Activated CD8-positive, alpha-beta T cell treated with anti-CD3 and anti-CD28 coated beads, Interleukin-2, amount 10 ng/mL, durations not matched to agents 7 days and 5 days (primary cell): ENCODE measurements around the gene KLHL7. TPM values are rescaled to one million over a fixed set of nuclear protein-coding genes. Genes with fewer than 3 reads are reported as not detected.
A peak's percentile ranks its signal among the peaks of the same experiment; 100 is the strongest.

ENCODE experiments used
- ATAC-seq: fragments of 150-1000 bp; cut with Tn5 transposase; one replicate; pipeline ENCODE4 v1.10.0; 2021; ENCODE audit warnings: moderate library complexity
- CTCF ChIA-PET: fragments of 350-600 bp; sonication (Branson Sonifier 250); formaldehyde crosslinking; loops from one replicate; lab custom pipeline; 2021; ENCODE audit warnings: antibody characterized with exemption; lab: Charles Lee
- POLR2A ChIA-PET: fragments of 350-600 bp; sonication (Branson Sonifier 250); formaldehyde crosslinking; loops from one replicate; lab custom pipeline; 2021; ENCODE audit warnings: antibody characterized with exemption; lab: Charles Lee
- DNase-seq: peaks from one replicate; pipeline ENCODE4 v3.0.0-alpha.2; 2020
- H3K27ac Mint-ChIP-seq: one replicate; pipeline ENCODE4 v1.8.0; 2021; ENCODE audit warnings: mild to moderate bottlenecking, mixed read lengths
- H3K27me3 Mint-ChIP-seq: one replicate; pipeline ENCODE4 v1.8.0; 2021; ENCODE audit warnings: low read depth, mixed read lengths
- H3K36me3 Mint-ChIP-seq: one replicate; pipeline ENCODE4 v1.8.0; 2021; ENCODE audit warnings: low read depth, mixed read lengths
- H3K4me1 Mint-ChIP-seq: one replicate; pipeline ENCODE4 v1.8.0; 2021; ENCODE audit warnings: low read depth, mixed read lengths
- H3K4me3 Mint-ChIP-seq: one replicate; pipeline ENCODE4 v1.8.0; 2021; ENCODE audit warnings: mild to moderate bottlenecking, mixed read lengths
- H3K9me3 Mint-ChIP-seq: one replicate; pipeline ENCODE4 v1.8.0; 2022; ENCODE audit warnings: mixed read lengths; ENCODE audit not compliant: insufficient read depth
- total RNA-seq, 2 experiments: library from RNA; stranded (reverse); gene quantifications; one replicate each; pipeline ENCODE4 v1.2.3, GENCODE V29; 2021

Gene KLHL7
- total RNA-seq, 2 experiments from 2014 or later = 20.3 to 23.0 TPM

DNA sequence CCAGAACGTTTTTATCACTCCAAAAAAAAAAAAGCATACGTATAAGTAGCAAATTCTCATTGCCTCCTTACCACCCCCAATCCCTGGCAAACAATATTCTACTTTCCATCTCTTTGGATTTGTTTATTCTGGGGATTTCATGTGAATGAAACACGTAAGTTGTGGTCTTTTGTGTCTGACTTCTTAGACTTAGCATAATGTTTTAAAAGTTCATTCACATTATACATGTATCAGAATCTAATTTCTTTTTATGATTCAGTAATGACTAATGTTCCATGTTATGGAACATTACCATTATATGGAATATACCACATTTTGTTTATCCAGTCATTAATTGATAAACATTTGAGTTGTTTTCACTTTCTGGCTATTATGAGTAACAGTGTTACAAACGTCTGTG lies 12.5 kb upstream of the KLHL7 start:
- no peaks in the 10 kb centered on the region for H3K27me3 Mint-ChIP-seq
- POLR2A ChIA-PET = interaction anchor here (1.0 kb wide), 1 partner anchor 12 kb away, joined by 3 read pairs; the partner anchor contains the start of gene KLHL7
- no peak overlapping the region for H3K27ac Mint-ChIP-seq
- H3K36me3 Mint-ChIP-seq = no peaks in the 10 kb centered on the region
- no peaks in the 10 kb centered on the region for H3K4me1 Mint-ChIP-seq
- DNase-seq (no peak), ATAC-seq (no peak)
- H3K9me3 Mint-ChIP-seq = peaks cover 3% of the 10 kb centered on the region
- CTCF ChIA-PET = no interaction called here
- no peak overlapping the region for H3K4me3 Mint-ChIP-seq

DNA sequence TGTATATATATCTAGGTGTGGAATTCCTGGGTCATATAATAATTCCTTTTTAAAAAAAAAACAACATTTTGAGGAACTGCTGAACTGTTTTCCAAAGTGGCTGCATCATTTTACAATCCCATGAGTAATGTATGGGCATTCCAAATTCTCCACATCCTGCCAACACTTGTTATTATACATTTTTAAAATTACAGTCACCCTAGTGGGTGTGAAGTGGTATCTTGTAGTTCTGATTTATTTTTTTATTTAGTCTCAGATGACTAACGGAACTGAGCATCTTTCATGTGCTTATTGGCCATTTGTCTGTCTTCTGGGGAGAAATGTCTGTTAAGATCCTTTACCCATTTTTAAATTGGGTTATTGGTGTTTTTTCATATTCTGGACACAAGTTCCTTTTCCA lies 12.0 kb upstream of the KLHL7 start:
- DNase-seq (no peak), ATAC-seq (no peak)
- Mint-ChIP-seq H3K4me1 (no peaks in the 10 kb centered on the region), H3K36me3 (no peaks in the 10 kb centered on the region), H3K27ac (no peak overlapping the region), H3K27me3 (no peaks in the 10 kb centered on the region), H3K4me3 (no peak overlapping the region), H3K9me3 (peaks cover 3% of the 10 kb centered on the region)
- POLR2A ChIA-PET = no interaction called here
- CTCF ChIA-PET = no interaction called here

GRCh38 chr7:23096518-23097290 lies 8.9 kb upstream of the KLHL7 start:
- no peaks in the 10 kb centered on the region for H3K27me3 Mint-ChIP-seq
- H3K27ac Mint-ChIP-seq = no peak overlapping the region
- DNase-seq (no peak), ATAC-seq (no peak)
- POLR2A ChIA-PET = no interaction called here
- H3K4me1 Mint-ChIP-seq = no peaks in the 10 kb centered on the region
- CTCF ChIA-PET = interaction anchor here (1.1 to 6.1 kb wide), 2 partner anchors 10 to 12 kb away, joined by 3 to 38 read pairs; no protein-coding TSS in a partner anchor
- no peak overlapping the region for H3K4me3 Mint-ChIP-seq
- H3K9me3 Mint-ChIP-seq = peaks cover 3% of the 10 kb centered on the region
- H3K36me3 Mint-ChIP-seq = no peaks in the 10 kb centered on the region

- no peaks in the 10 kb centered on the region for H3K4me1 Mint-ChIP-seq
- H3K36me3 Mint-ChIP-seq = no peaks in the 10 kb centered on the region
- H3K4me3 Mint-ChIP-seq = no peak overlapping the region
- H3K9me3 Mint-ChIP-seq = peaks cover 3% of the 10 kb centered on the region
- ATAC-seq (no peak), DNase-seq (no peak)
- ChIA-PET CTCF (interaction anchor here (1.1 to 6.1 kb wide), 2 partner anchors 11 to 13 kb away, joined by 3 to 38 read pairs; no protein-coding TSS in a partner anchor), POLR2A (no interaction called here)
- H3K27me3 Mint-ChIP-seq = no peaks in the 10 kb centered on the region
- H3K27ac Mint-ChIP-seq = no peak overlapping the region
Measured at GRCh38 chr7:23098029-23098428, 7.6 kb upstream of the KLHL7 start.

GRCh38 chr7:23098460-23098859 lies 7.1 kb upstream of the KLHL7 start:
- ChIA-PET CTCF (interaction anchor here (6.1 kb wide), 1 partner anchor 12 kb away, joined by 38 read pairs; no protein-coding TSS in a partner anchor), POLR2A (no interaction called here)

DNA sequence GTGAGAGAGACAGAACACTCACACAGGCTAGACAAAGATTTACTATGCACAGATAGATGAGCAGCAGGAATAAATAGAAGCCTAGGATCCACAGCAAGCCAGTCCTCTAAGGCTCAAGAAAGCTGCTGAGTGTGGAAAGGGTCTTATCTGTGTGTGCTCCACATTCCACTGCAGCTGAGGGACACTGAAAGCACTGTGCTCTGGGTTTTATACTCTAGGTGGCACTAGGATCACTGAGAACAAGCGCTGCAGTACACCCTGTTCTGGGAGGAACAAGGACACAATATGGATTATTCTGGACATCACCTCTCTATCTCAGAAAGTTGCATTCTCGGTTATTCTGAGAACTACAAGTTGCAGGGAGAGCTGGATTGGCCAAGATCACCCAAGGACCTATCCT lies 4.9 kb upstream of the KLHL7 start:
- Mint-ChIP-seq H3K9me3 (no peaks in the 10 kb centered on the region), H3K4me1 (peaks cover 5% of the 10 kb centered on the region), H3K27ac (no peak overlapping the region), H3K27me3 (no peaks in the 10 kb centered on the region), H3K4me3 (no peak overlapping the region), H3K36me3 (peaks cover 1% of the 10 kb centered on the region)
- ATAC-seq = no peak
- no peak for DNase-seq
- ChIA-PET CTCF (interaction anchor here (0.6 to 6.1 kb wide), 2 partner anchors 14 to 422 kb away, joined by 3 to 38 read pairs; no protein-coding TSS in a partner anchor), POLR2A (no interaction called here)

More at GRCh38 chr7:23098460-23098859, 7.1 kb upstream of the KLHL7 start:
- no peaks in the 10 kb centered on the region for H3K27me3 Mint-ChIP-seq
- no peaks in the 10 kb centered on the region for H3K36me3 Mint-ChIP-seq
- no peak for ATAC-seq
- peaks cover 3% of the 10 kb centered on the region for H3K9me3 Mint-ChIP-seq
- no peaks in the 10 kb centered on the region for H3K4me1 Mint-ChIP-seq
- no peak overlapping the region for H3K27ac Mint-ChIP-seq
- no peak for DNase-seq
- H3K4me3 Mint-ChIP-seq = no peak overlapping the region

DNA sequence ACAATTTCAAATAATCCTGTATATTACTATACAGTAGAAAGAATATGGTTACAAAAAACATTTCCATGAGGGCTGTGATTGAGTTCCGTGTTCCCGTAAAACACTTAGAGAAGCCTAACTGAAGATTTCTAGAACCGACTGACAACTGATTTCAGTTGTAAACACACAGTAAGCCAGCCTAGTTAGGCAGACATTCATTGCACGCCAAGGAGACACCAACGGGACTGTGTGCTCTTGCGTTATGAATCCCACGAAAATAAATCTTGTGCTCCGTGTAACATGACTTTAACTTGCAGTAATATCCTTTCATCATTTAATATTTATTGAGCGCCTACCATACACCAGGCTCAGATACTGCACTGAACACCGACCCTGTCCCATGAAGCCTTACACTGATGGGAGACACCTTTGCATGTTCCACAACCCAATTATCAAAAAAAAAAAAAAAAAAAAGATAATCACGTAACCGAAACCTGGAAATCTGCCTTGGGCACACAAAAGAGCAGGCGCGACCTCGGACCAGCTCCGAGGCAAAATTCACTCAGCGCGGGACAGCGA lies 420 bp upstream of the KLHL7 start:
- DNase-seq = peak; percentile 23
- H3K4me1 Mint-ChIP-seq = peaks cover 23% of the 10 kb centered on the region

GRCh38 chr7:23106057-23106822 lies 655 bp downstream of the KLHL7 start:
- no peaks in the 10 kb centered on the region for H3K27me3 Mint-ChIP-seq
- H3K9me3 Mint-ChIP-seq = no peaks in the 10 kb centered on the region
- H3K36me3 Mint-ChIP-seq = peaks cover 3% of the 10 kb centered on the region
- H3K4me1 Mint-ChIP-seq = peaks cover 23% of the 10 kb centered on the region
- DNase-seq (peak; percentile 61), ATAC-seq (peak; percentile 55)
- H3K27ac Mint-ChIP-seq = peak overlapping the region; percentile 95
- POLR2A ChIA-PET = interaction anchor here (0.6 to 4.1 kb wide), 11 partner anchors 9 to 493 kb away, joined by 3 to 27 read pairs (median 3); partner anchors contain the start of gene NUP42
- CTCF ChIA-PET = interaction anchor here (0.6 to 2.3 kb wide), 18 partner anchors 16 to 379 kb away, joined by 3 to 14 read pairs (median 3); partner anchors contain the start of genes IL6 and NUP42
- H3K4me3 Mint-ChIP-seq = peak overlapping the region; percentile 98

More for the DNA sequence above, 420 bp upstream of the KLHL7 start:
- POLR2A ChIA-PET = interaction anchor here (1.1 to 4.1 kb wide), 5 partner anchors 10 to 77 kb away, joined by 3 to 27 read pairs (median 3); partner anchors contain the start of gene NUP42
- H3K4me3 Mint-ChIP-seq = peak overlapping the region; percentile 98
- H3K27me3 Mint-ChIP-seq = no peaks in the 10 kb centered on the region
- H3K36me3 Mint-ChIP-seq = peaks cover 3% of the 10 kb centered on the region
- no peaks in the 10 kb centered on the region for H3K9me3 Mint-ChIP-seq
- peak; percentile 12 for ATAC-seq
- CTCF ChIA-PET = interaction anchor here (1.0 to 2.3 kb wide), 7 partner anchors 19 to 323 kb away, joined by 3 to 14 read pairs (median 5); no protein-coding TSS in a partner anchor
- peak overlapping the region; percentile 95 for H3K27ac Mint-ChIP-seq

- no peak for DNase-seq
- Mint-ChIP-seq H3K4me1 (peaks cover 23% of the 10 kb centered on the region), H3K27me3 (no peaks in the 10 kb centered on the region), H3K4me3 (peak overlapping the region; percentile 98), H3K9me3 (no peaks in the 10 kb centered on the region), H3K36me3 (peaks cover 3% of the 10 kb centered on the region), H3K27ac (peak overlapping the region; percentile 95)
- ChIA-PET POLR2A (interaction anchor here (0.8 to 4.1 kb wide), 6 partner anchors 8 to 492 kb away, joined by 3 to 27 read pairs (median 4); partner anchors contain the start of gene NUP42), CTCF (interaction anchor here (0.6 to 2.3 kb wide), 15 partner anchors 16 to 380 kb away, joined by 3 to 14 read pairs (median 3); partner anchors contain the start of genes IL6 and NUP42)
- ATAC-seq = no peak
Measured at GRCh38 chr7:23106823-23107663, 1.5 kb downstream of the KLHL7 start.

- CTCF ChIA-PET = no interaction called here
- ATAC-seq (no peak), DNase-seq (no peak)
- no peak overlapping the region for H3K27ac Mint-ChIP-seq
- no peaks in the 10 kb centered on the region for H3K27me3 Mint-ChIP-seq
- H3K9me3 Mint-ChIP-seq = no peaks in the 10 kb centered on the region
- H3K4me3 Mint-ChIP-seq = no peak overlapping the region
- peaks cover 23% of the 10 kb centered on the region for H3K4me1 Mint-ChIP-seq
- POLR2A ChIA-PET = no interaction called here
- H3K36me3 Mint-ChIP-seq = peaks cover 3% of the 10 kb centered on the region
Measured at GRCh38 chr7:23107781-23108180, 2.2 kb downstream of the KLHL7 start.
